ENCODE measurements around the gene ITPA. TPM values are rescaled to one million over a fixed set of nuclear protein-coding genes. Genes with fewer than 3 reads are reported as not detected.

ITPA gene
- total and polyA plus RNA-seq, 2 of the 8 experiments (the other 6 are each of a cell fraction or from before 2014, with no cell fraction given): 88.2 to 94.0 TPM

- no peaks in the 10 kb centered on the region for H3K79me1 ChIP-seq (ENCODE audit: low read depth, low read length)
- DNase-seq (ENCODE audit: low read depth in 1 of 2, low spot score in 2 of 2): peak in 1 of 2 experiments; percentile 78
- ChIA-PET CTCF (ENCODE audit: partially characterized antibody) (interaction anchor here (0.7 to 6.2 kb wide), 4 partner anchors 12 to 127 kb away, joined by 3 to 47 read pairs (median 14); no protein-coding TSS in a partner anchor), POLR2A (ENCODE audit: partially characterized antibody) (interaction anchor here (0.9 to 4.5 kb wide), 5 partner anchors 11 to 66 kb away, joined by 3 to 61 read pairs (median 8); no protein-coding TSS in a partner anchor)
- no peak overlapping the region for H2BK120ac ChIP-seq (replicated peaks; ENCODE audit: low read depth, low read length)
- H2BK12ac ChIP-seq (ENCODE audit: low read depth, low read length): no peak overlapping the region
- no peak for FAIRE-seq
- no peak overlapping the region for H4K5ac ChIP-seq (ENCODE audit: insufficient read length, low read depth, low read length)
- no peak overlapping the region for H2BK15ac ChIP-seq (ENCODE audit: low read length)
- H2AFZ ChIP-seq (ENCODE audit: low read length): no peak overlapping the region
- peak overlapping the region; percentile 87 to 99 for H3K4me2 ChIP-seq (ENCODE audit: insufficient read depth in 1 of 2, low read depth in 2 of 2, low read length in 2 of 2)
- H3K23ac ChIP-seq (ENCODE audit: insufficient read length): no peak overlapping the region
- no peaks in the 10 kb centered on the region for H3K79me2 ChIP-seq (ENCODE audit: control insufficient read depth in 1 of 2, insufficient read depth in 2 of 2, low read length in 2 of 2)
- H4K20me1 ChIP-seq (replicated peaks in 1 of 2; ENCODE audit: control insufficient read depth in 1 of 2, insufficient read depth in 2 of 2, low read length in 2 of 2): peaks cover 0 to 11% of the 10 kb centered on the region in 2 experiments
- H3K23me2 ChIP-seq (ENCODE audit: low read depth, low read length): peaks cover 16% of the 10 kb centered on the region; the same call in 1 of the 2 replicates
- no peak overlapping the region for H2BK20ac ChIP-seq (ENCODE audit: low read length)
- peaks cover 0 to 5% (median 0%) of the 10 kb centered on the region in 4 experiments; a peak in 1 of 8 replicates for H3K36me3 ChIP-seq (ENCODE audit: control insufficient read depth in 2 of 4, insufficient read depth in 4 of 4, low read length in 3 of 4)
- H3K27ac ChIP-seq (ENCODE audit: low read depth, low read length): no peak overlapping the region
- H3K9me3 ChIP-seq (ENCODE audit: insufficient read depth in 2 of 2, low read depth in 1 of 2, low read length in 1 of 2): no peaks in the 10 kb centered on the region
- no peak overlapping the region for H2BK5ac ChIP-seq (ENCODE audit: low read depth, low read length)
- WGBS, 2 experiments (ENCODE audit: extremely low coverage in 1 of 2, insufficient coverage in 1 of 2, insufficient read length in 1 of 2, insufficient replicate concordance in 2 of 2, low coverage in 1 of 2, low lambda C conversion rate in 2 of 2, missing lambda C conversion rate in 1 of 2): 4% methylated on average over 23 of the region's 59 CpGs; no CpG with 5 or more reads in 1 of the 2 experiments
- no peak for TF ChIP-seq CHD2 (IDR thresholded peaks at IDR 0.05; ENCODE audit: low read length)
- TF ChIP-seq CTBP2 (IDR thresholded peaks at IDR 0.05; ENCODE audit: borderline replicate concordance, insufficient read depth, insufficient read length, low read length): peak; percentile 17
- TF ChIP-seq PHF8 (conservative IDR thresholded peaks at IDR 0.05; ENCODE audit: low read depth, low read length): 0 out of 2 replicates have a peak, but pooled peaks have one; percentile 3
- TF ChIP-seq KDM4A (IDR thresholded peaks at IDR 0.05; ENCODE audit: low read depth, low read length, severe bottlenecking): peak; percentile 36
- peak; percentile 57 for TF ChIP-seq EZH2 (IDR thresholded peaks at IDR 0.05; ENCODE audit: low read depth, low read length, severe bottlenecking)
- peak; percentile 75 for TF ChIP-seq SUZ12 (IDR thresholded peaks at IDR 0.05; ENCODE audit: low read length)
- TF ChIP-seq POU5F1 (IDR thresholded peaks at IDR 0.05; ENCODE audit: low read depth, low read length): no peak
- 0 out of 4 replicates have a peak, but pooled peaks of 1 of the 2 experiments have one; percentile 2 for TF ChIP-seq HDAC2 (IDR thresholded peaks at IDR 0.05; ENCODE audit: borderline replicate concordance in 1 of 2, low read depth in 2 of 2, low read length in 2 of 2)
- no peak overlapping the region for H4K91ac ChIP-seq (replicated peaks; ENCODE audit: insufficient read length, low read length)
- H3K4me1 ChIP-seq (replicated peaks in 1 of 4; ENCODE audit: control insufficient read depth in 3 of 4, insufficient read depth in 4 of 4, low read length in 3 of 4): peaks cover 0 to 19% (median 7%) of the 10 kb centered on the region in 4 experiments; a peak in 6 of 7 replicates
- peak overlapping the region in 3 of 4 experiments; percentile 11 to 20 (median 13); a peak in 1 of 7 replicates for H3K9ac ChIP-seq (replicated peaks in 1 of 4; ENCODE audit: extremely low read depth in 1 of 4, low read depth in 3 of 4, low read length in 3 of 4)
- no peak overlapping the region for H3K4ac ChIP-seq (replicated peaks; ENCODE audit: insufficient read length, low read depth, low read length)
- no peak overlapping the region for H3K14ac ChIP-seq (ENCODE audit: insufficient read length)
- no peak overlapping the region; the same call in none of the 2 replicates for H3K18ac ChIP-seq (ENCODE audit: extremely low read depth, low read length)
- peaks cover 13 to 40% (median 35%) of the 10 kb centered on the region in 4 experiments for H3K27me3 ChIP-seq (replicated peaks in 1 of 4; ENCODE audit: control insufficient read depth in 3 of 4, extremely low read depth in 1 of 4, insufficient read depth in 3 of 4, low read length in 3 of 4)
- H4K8ac ChIP-seq (ENCODE audit: extremely low read depth, insufficient read depth, low read length): no peak overlapping the region; the same call in 1 of the 2 replicates
- peak overlapping the region; percentile 47 to 79 (median 76) for H3K4me3 ChIP-seq (ENCODE audit: extremely low read depth in 1 of 4, insufficient read depth in 2 of 4, low read depth in 3 of 4, low read length in 4 of 4)
- no peak overlapping the region for H3K56ac ChIP-seq (replicated peaks; ENCODE audit: insufficient read length, low read depth, low read length)
- no peak overlapping the region for H2AK5ac ChIP-seq (ENCODE audit: low read depth, low read length)
Observed at GRCh38 chr20:3237958-3238615, 28.8 kb downstream of the ITPA start.
